HG03139 (cell line): ENCODE results near the gene CD200.
"Not testable (repeated sequence)": the region's sequence is repeated elsewhere in the genome, so short reads cannot be mapped to it uniquely, and the experiment has no call there.

Source experiments
- ATAC-seq: cut with Tn5 transposase; IDR thresholded peaks from one replicate; pipeline ENCODE4 v1.9.1; 2021; ENCODE audit not compliant: unreplicated experiment

The CD200 gene

DNA sequence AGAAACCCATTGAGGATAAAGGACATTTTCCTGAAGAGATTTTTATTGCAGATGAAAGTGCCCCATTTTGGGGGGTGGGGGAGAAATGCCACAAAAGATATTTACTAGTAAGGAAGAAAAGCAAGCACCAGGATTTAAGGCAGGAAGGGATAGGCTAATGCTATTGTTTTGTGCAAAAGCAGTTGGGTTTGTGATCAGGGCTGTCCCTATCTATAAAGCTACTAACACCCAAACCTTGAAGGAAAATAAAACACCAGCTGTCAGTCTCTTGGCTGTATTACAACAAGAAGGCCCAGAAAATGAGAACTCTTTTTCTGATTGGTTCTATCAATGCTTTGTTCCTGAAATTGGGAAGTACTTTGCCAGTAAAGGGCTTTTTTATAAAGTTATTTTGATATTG is 56.0 kb downstream of the CD200 start:
- no peak for ATAC-seq

DNA sequence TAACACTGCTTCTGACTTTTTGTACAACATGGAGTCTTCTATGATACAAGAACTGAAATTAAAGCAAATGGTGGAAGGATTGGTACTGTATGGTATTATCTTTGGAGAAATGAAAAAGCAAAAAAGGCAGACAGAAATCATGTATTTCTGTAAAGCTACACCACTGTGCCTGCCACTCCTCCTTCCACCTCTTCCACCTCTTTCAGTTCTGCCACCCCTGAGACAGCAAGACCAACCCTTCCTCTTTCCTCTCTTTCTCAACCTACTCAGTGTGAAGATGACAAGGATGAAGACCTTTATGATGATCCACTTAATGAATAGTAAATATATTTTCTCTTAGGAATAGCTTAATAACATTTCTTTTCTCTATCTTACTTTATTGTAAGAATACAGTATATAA is 57.0 kb downstream of the CD200 start:
- no peak for ATAC-seq

- ATAC-seq, result no peak
These were observed 58.1 kb downstream of the CD200 start for GRCh38 chr3:112390783-112391641.

- no peak for ATAC-seq
These were observed 58.7 kb downstream of the CD200 start for GRCh38 chr3:112391648-112392047.

- no peak for ATAC-seq
These were observed 59.7 kb downstream of the CD200 start for GRCh38 chr3:112392393-112393359.

DNA sequence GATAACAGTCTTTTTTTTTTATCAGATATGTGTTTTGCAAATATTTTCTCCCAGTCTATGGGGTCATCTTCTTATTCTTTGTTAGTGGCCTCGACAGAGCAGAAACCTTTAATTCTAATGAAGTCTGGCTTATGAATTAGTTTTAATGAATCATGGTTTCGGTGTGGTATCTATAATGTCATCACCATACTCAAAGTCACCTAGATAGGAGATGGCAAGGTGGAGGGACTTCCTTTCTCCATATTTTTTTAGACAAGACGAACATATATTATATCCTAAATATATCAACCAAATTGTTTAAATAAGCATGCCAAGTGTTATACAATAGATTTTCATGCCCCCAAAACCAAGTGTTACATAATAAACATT is 60.4 kb downstream of the CD200 start:
- ATAC-seq, result no peak

DNA sequence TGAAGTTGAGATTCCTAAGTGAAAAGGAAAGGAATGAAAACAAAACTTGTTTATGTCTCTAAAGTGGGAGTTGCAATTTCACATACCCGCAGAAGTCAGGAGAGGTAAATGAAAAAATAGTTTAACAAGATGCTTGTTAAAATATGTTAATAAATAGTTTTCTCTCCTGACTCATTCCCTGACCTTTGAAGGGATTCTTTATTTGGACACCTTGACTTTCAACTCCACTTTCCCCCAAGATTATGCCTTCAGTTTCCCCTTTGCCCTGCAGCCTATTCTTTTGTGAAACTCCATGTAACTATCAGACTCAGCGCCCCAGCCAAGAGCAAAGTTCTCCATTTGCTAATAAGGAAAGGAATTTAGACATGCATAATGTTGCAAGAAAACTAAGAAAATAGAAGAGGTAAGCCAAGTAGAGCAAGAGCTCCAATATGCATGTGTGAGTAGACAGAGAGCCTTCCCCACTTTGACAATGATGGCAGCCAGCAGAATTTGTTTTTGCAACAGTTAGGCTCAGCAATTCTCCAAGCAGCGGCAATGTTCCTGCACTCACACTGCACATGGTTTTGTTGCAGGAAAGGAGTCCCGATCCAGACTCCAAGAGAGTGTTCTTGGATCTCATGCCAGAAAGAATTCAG is 61.2 kb downstream of the CD200 start:
- ATAC-seq, result no peak

DNA sequence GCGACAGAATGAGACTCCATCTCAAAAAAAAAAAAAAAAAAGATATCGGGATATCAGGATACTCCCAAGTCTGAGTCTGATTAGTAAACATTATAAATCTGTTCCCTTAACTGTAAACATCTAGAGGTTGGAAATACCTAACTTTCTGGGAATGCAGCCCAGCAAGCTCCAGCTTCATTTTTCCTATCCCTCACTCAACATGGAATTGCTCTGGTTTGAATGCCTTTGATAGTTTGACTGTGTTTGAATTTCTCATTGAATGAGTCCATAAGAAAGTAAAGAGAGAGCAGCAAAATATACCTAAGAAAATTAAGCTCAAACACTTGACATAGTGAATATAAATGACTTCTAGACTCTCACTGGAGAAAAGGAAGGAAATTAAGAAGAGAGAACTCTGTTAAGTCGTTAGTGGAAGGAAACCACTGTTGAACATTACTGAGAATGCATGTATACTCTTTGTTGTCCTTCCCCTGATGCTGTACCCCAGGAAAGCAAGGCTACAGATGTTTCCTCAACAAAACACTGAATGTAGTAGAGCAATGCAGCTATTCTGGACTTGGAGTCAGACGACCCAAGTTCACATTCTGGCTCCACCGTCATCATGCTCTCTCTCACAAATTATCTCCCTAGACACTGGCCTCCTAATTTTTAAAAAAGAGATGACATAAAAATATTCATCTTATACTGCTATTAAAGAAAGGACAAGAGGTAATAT is 62.4 kb downstream of the CD200 start:
- no peak for ATAC-seq

GRCh38 chr3:112395896-112396290 is 62.9 kb downstream of the CD200 start:
- ATAC-seq, result no peak

DNA sequence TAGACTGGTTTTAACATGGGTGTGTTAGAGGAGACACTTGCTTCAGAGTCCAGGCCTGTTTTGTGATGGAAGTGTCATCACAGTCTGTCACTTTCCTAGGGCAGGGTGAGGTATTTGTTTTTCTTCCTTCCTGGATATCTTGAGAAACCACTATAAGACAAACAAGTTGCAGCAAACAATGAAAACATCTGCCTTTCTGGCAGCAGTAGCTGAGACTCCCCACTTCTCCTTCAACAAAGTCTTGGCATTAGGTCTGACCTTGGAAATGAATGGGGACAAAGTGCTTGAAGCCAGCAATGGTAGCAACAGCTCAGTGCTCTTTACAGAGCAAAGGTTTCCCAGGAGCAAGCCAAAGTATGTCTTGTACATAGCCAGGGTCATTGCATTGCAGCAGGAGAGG is 64.6 kb downstream of the CD200 start:
- no peak for ATAC-seq

- no peak for ATAC-seq
These were observed 66.1 kb downstream of the CD200 start for GRCh38 chr3:112399064-112399463.

- not testable (repeated sequence) for ATAC-seq
These were observed 66.6 kb downstream of the CD200 start for GRCh38 chr3:112399554-112399953.

DNA sequence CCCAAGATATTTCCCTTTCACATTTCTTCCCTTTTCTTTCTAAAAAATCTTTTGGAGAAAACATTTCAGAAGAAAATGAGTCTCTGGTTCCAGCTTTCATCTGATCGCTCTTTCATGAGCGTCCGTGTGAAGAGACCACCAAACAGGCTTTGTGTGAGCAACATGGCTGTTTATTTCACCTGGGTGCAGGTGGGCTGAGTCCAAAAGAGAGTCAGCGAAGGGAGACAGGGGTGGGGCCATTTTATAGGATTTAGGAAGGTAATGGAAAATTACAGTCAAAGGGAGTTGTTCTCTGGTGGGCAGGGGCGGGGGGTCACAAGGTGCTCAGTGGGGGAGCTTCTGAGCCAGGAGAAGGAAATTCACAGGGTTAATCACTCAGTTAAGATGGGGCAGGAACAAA is 67.4 kb downstream of the CD200 start:
- not testable (repeated sequence) for ATAC-seq

GRCh38 chr3:112401617-112402016 is 68.7 kb downstream of the CD200 start:
- no peak for ATAC-seq

DNA sequence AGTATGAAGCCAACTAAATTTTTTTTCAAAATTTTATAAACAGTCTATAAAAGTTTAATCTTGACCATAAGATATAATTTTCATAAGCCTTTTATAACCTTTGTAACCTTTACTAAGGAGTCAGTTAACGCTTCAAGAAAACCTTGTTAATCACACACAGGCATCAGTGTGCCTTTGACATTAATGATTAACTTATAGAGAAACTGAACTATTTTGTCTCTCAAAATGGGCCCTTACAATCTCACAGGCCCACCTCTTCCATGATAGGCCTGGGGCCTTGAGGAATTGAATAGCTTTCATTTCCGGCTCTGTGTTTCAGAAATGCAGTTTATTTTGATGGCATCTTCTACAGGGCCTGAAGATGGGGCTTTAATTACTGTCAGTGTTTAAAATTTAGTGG is 70.1 kb downstream of the CD200 start:
- no peak for ATAC-seq

- not testable (repeated sequence) for ATAC-seq
These were observed 72.1 kb downstream of the CD200 start for GRCh38 chr3:112404924-112405549.

DNA sequence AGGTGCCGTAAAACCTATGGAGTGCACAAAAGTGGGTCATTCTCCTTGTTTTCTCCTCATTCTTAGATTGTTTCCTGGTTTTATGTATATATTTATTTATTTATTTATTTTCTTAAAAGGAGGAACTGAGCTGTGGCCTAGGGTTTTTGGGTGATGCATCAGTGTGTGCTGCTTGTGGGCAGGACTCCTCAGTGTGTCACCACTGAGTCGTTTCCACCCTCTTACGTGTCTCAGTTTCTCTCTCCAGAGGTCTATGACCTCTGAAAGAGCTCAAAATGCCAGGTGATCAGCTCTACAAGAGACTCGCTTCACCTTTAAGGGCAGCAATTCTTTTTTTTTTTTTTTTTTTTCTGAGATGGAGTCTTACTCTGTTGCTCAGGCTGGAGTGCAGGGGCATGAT is 72.9 kb downstream of the CD200 start:
- no peak for ATAC-seq

DNA sequence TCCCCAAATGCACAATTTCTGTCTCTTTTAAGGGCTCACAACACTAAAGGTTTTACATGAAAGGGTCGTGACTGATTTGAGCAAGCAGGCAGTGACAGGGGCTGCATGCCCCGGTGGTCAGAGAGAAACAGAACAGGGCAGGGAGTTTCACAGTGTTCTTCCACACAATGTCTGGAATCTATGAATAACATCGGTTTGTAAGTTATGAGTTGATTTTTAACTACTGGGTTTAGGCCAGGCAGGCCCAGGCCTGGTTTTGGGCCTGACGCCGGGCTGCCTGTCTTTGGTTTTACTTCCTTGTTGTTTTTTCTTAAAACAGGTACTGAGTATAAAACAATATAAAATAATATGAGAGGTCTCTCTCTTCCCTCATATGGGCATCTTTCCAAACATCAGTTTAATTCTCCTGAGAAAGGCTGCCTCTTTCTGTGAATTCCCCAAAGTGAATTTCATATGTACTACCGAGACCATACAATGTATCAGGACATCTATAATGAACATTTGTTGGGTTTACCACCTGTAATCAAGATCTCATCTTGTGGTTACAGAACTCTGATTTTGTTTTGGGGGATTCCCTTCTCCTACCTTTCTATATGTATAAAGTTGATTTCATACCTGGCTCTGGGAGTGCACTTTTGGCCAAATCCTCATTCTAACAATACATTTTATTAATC is 74.4 kb downstream of the CD200 start:
- no peak for ATAC-seq

DNA sequence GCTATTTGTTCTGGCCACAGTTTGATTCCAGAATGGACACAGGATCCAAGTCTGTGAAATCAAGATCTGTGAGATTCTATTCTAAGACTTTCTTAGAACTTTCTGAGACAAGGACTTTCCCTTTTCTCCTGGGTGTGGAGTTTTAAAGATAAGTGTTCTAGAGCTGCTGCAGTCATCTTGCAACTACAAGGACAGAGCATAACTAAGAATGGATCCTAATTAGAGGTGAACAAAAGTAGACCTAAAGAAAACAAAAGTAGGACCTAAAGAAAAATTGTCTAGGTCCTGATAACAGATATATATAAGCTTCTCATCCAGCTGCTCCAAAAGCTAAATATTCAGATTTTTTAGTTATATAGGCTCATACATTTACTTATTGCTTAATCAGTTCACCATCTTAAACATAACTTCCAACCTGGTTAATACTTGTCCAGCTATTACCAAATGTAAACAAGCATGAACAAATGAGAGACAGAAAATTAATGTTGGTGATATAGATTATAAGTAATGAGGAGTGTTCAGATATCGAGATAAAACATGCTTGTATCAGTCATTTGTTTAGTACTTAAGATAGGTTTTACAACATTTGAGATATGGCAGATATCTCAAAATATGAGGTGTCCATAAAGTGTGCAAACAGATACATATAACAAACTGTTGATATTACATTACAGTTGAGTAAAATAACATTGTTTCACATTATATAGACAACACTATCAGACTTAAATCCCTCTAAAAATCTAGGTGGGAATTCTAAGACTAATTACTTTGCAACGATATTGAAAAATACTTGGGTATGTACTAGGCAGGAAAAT is 75.1 kb downstream of the CD200 start:
- ATAC-seq, result no peak
